CD4-positive, alpha-beta T cell treated with Interleukin-15 for 4 hours (primary cell): ENCODE results near the gene NACC1.
"Not testable (repeated sequence)": the region's sequence is repeated elsewhere in the genome, so short reads cannot be mapped to it uniquely, and the experiment has no call there.

Experiments
- DNase-seq: peaks from one replicate; pipeline ENCODE4 v3.0.0-alpha.2; 2020; ENCODE audit warnings: low spot score

NACC1 gene

GRCh38 chr19:13164343-13165161 is 46.5 kb downstream of the NACC1 start:
- DNase-seq: peak; percentile 45

- DNase-seq: no peak
Observed at GRCh38 chr19:13165162-13165997, 47.3 kb downstream of the NACC1 start.

GRCh38 chr19:13166151-13166550 is 48.1 kb downstream of the NACC1 start:
- not testable (repeated sequence) for DNase-seq

GRCh38 chr19:13169769-13170168 is 51.7 kb downstream of the NACC1 start:
- no peak for DNase-seq

GRCh38 chr19:13171146-13171545 is 53.1 kb downstream of the NACC1 start:
- DNase-seq: no peak

- peak; percentile 90 for DNase-seq
Observed at GRCh38 chr19:13172346-13173138, 54.5 kb downstream of the NACC1 start.

- DNase-seq: no peak
Observed at GRCh38 chr19:13173139-13173737, 55.2 kb downstream of the NACC1 start.

- DNase-seq: no peak
Observed at GRCh38 chr19:13176345-13176744, 58.3 kb downstream of the NACC1 start.

GRCh38 chr19:13177584-13177983 is 59.5 kb downstream of the NACC1 start:
- not testable (repeated sequence) for DNase-seq

- not testable (repeated sequence) for DNase-seq
Observed at GRCh38 chr19:13178291-13178690, 60.2 kb downstream of the NACC1 start.

GRCh38 chr19:13181747-13182388 is 63.8 kb downstream of the NACC1 start:
- DNase-seq: peak; percentile 33

GRCh38 chr19:13184926-13185325 is 66.9 kb downstream of the NACC1 start:
- DNase-seq: not testable (repeated sequence)

- DNase-seq: not testable (repeated sequence)
Observed at GRCh38 chr19:13185763-13186657, 67.9 kb downstream of the NACC1 start.

GRCh38 chr19:13186688-13187087 is 68.6 kb downstream of the NACC1 start:
- DNase-seq: not testable (repeated sequence)

- DNase-seq: no peak
Observed at GRCh38 chr19:13187419-13187818, 69.4 kb downstream of the NACC1 start.

- DNase-seq: no peak
Observed at GRCh38 chr19:13189600-13189999, 71.5 kb downstream of the NACC1 start.
